ENCODE results near the gene TNS3.

DNA sequence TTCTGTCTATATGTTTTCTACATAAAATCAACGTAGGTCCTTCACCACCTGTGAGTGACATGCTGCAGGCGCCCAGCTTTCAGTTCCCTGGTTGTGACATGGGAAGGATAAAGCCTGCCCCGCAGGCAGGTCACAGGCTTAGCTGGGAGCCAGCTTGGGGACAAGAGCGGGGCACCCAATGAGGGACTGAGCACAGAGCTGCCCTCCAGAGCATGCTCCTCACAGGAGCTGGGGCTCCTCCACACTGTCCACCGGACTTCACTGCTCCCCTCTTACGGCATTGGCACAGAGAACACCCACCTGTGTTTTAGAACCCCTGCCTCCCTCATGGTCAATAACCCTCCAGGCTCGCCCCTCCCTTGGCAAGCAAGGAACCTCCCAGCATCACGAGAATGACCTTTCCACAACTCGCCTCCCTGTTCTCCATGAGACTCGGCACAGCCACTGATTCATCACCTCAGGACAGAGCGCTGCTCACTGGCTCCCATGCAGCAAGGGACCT lies 187.1 kb downstream of the TNS3 start:
- TF ChIP-seq, protein P1, sequence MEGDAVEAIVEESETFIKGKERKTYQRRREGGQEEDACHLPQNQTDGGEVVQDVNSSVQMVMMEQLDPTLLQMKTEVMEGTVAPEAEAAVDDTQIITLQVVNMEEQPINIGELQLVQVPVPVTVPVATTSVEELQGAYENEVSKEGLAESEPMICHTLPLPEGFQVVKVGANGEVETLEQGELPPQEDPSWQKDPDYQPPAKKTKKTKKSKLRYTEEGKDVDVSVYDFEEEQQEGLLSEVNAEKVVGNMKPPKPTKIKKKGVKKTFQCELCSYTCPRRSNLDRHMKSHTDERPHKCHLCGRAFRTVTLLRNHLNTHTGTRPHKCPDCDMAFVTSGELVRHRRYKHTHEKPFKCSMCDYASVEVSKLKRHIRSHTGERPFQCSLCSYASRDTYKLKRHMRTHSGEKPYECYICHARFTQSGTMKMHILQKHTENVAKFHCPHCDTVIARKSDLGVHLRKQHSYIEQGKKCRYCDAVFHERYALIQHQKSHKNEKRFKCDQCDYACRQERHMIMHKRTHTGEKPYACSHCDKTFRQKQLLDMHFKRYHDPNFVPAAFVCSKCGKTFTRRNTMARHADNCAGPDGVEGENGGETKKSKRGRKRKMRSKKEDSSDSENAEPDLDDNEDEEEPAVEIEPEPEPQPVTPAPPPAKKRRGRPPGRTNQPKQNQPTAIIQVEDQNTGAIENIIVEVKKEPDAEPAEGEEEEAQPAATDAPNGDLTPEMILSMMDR (IDR thresholded peaks at IDR 0.05; ENCODE audit: low read depth, low read length) = no peak
- TF ChIP-seq, protein P2, sequence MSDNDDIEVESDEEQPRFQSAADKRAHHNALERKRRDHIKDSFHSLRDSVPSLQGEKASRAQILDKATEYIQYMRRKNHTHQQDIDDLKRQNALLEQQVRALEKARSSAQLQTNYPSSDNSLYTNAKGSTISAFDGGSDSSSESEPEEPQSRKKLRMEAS (IDR thresholded peaks at IDR 0.05; ENCODE audit: low read depth, low read length) = no peak
